Measurements from ENCODE around the gene F7. TPM values are rescaled to one million over a fixed set of nuclear protein-coding genes. Genes with fewer than 3 reads are reported as not detected.

Gene F7
- total RNA-seq, 1 experiment from 2014 or later: 0.28 TPM

GRCh38 chr13:113086991-113087922, 18.3 kb upstream of the F7 start:
- H3K27me3 ChIP-seq (ENCODE audit: control insufficient read depth, insufficient read depth, low read length): no peaks in the 10 kb centered on the region
- H3K36me3 ChIP-seq (replicated peaks; ENCODE audit: control insufficient read depth, insufficient read depth, low read length): no peaks in the 10 kb centered on the region; the same call in 1 of the 2 replicates
- no peak overlapping the region for H3K4me3 ChIP-seq (ENCODE audit: insufficient read depth, low read depth, low read length)
- DNase-seq: no peak

GRCh38 chr13:113087923-113088690, 17.5 kb upstream of the F7 start:
- H3K4me3 ChIP-seq (ENCODE audit: insufficient read depth, low read depth, low read length): no peak overlapping the region
- H3K27me3 ChIP-seq (ENCODE audit: control insufficient read depth, insufficient read depth, low read length): no peaks in the 10 kb centered on the region
- DNase-seq: no peak
- H3K36me3 ChIP-seq (replicated peaks; ENCODE audit: control insufficient read depth, insufficient read depth, low read length): no peaks in the 10 kb centered on the region; the same call in 1 of the 2 replicates

GRCh38 chr13:113088691-113089020, 16.9 kb upstream of the F7 start:
- H3K4me3 ChIP-seq (ENCODE audit: insufficient read depth, low read depth, low read length): no peak overlapping the region
- DNase-seq: no peak
- no peaks in the 10 kb centered on the region; the same call in 1 of the 2 replicates for H3K36me3 ChIP-seq (replicated peaks; ENCODE audit: control insufficient read depth, insufficient read depth, low read length)
- no peaks in the 10 kb centered on the region for H3K27me3 ChIP-seq (ENCODE audit: control insufficient read depth, insufficient read depth, low read length)

GRCh38 chr13:113089693-113090414, 15.7 kb upstream of the F7 start:
- no peaks in the 10 kb centered on the region; the same call in 1 of the 2 replicates for H3K36me3 ChIP-seq (replicated peaks; ENCODE audit: control insufficient read depth, insufficient read depth, low read length)
- DNase-seq: peak; percentile 90
- no peak overlapping the region for H3K4me3 ChIP-seq (ENCODE audit: insufficient read depth, low read depth, low read length)
- no peaks in the 10 kb centered on the region for H3K27me3 ChIP-seq (ENCODE audit: control insufficient read depth, insufficient read depth, low read length)

GRCh38 chr13:113090415-113090770, 15.2 kb upstream of the F7 start:
- H3K36me3 ChIP-seq (replicated peaks; ENCODE audit: control insufficient read depth, insufficient read depth, low read length): no peaks in the 10 kb centered on the region; the same call in 1 of the 2 replicates
- no peak overlapping the region for H3K4me3 ChIP-seq (ENCODE audit: insufficient read depth, low read depth, low read length)
- DNase-seq: peak; percentile 94
- H3K27me3 ChIP-seq (ENCODE audit: control insufficient read depth, insufficient read depth, low read length): no peaks in the 10 kb centered on the region

- no peak for DNase-seq
- Histone ChIP-seq H3K4me3 (ENCODE audit: insufficient read depth, low read depth, low read length) (no peak overlapping the region), H3K27me3 (ENCODE audit: control insufficient read depth, insufficient read depth, low read length) (no peaks in the 10 kb centered on the region), H3K36me3 (replicated peaks; ENCODE audit: control insufficient read depth, insufficient read depth, low read length) (no peaks in the 10 kb centered on the region; the same call in 1 of the 2 replicates)
These were observed 14.8 kb upstream of the F7 start for GRCh38 chr13:113090806-113091205.

GRCh38 chr13:113091211-113091771, 14.3 kb upstream of the F7 start:
- Histone ChIP-seq H3K36me3 (replicated peaks; ENCODE audit: control insufficient read depth, insufficient read depth, low read length) (no peaks in the 10 kb centered on the region; the same call in 1 of the 2 replicates), H3K4me3 (ENCODE audit: insufficient read depth, low read depth, low read length) (no peak overlapping the region), H3K27me3 (ENCODE audit: control insufficient read depth, insufficient read depth, low read length) (no peaks in the 10 kb centered on the region)
- no peak for DNase-seq

GRCh38 chr13:113091891-113092775, 13.5 kb upstream of the F7 start:
- Histone ChIP-seq H3K36me3 (replicated peaks; ENCODE audit: control insufficient read depth, insufficient read depth, low read length) (no peaks in the 10 kb centered on the region; the same call in 1 of the 2 replicates), H3K4me3 (ENCODE audit: insufficient read depth, low read depth, low read length) (no peak overlapping the region), H3K27me3 (ENCODE audit: control insufficient read depth, insufficient read depth, low read length) (no peaks in the 10 kb centered on the region)
- DNase-seq: no peak

- no peak overlapping the region for H3K4me3 ChIP-seq (ENCODE audit: insufficient read depth, low read depth, low read length)
- H3K36me3 ChIP-seq (replicated peaks; ENCODE audit: control insufficient read depth, insufficient read depth, low read length): no peaks in the 10 kb centered on the region
- H3K27me3 ChIP-seq (ENCODE audit: control insufficient read depth, insufficient read depth, low read length): no peaks in the 10 kb centered on the region
- no peak for DNase-seq
These were observed 12.6 kb upstream of the F7 start for GRCh38 chr13:113092776-113093579.

GRCh38 chr13:113093580-113094409, 11.8 kb upstream of the F7 start:
- Histone ChIP-seq H3K36me3 (replicated peaks; ENCODE audit: control insufficient read depth, insufficient read depth, low read length) (no peaks in the 10 kb centered on the region), H3K27me3 (ENCODE audit: control insufficient read depth, insufficient read depth, low read length) (no peaks in the 10 kb centered on the region), H3K4me3 (ENCODE audit: insufficient read depth, low read depth, low read length) (no peak overlapping the region)
- no peak for DNase-seq

GRCh38 chr13:113094410-113094800, 11.2 kb upstream of the F7 start:
- Histone ChIP-seq H3K27me3 (ENCODE audit: control insufficient read depth, insufficient read depth, low read length) (no peaks in the 10 kb centered on the region), H3K36me3 (replicated peaks; ENCODE audit: control insufficient read depth, insufficient read depth, low read length) (no peaks in the 10 kb centered on the region), H3K4me3 (ENCODE audit: insufficient read depth, low read depth, low read length) (no peak overlapping the region)
- DNase-seq: no peak

Data from H7 (cell line).